HepG2 (cell line): Measurements from ENCODE around the gene PPP1R13L. TPM values are rescaled to one million over a fixed set of nuclear protein-coding genes. Genes with fewer than 3 reads are reported as not detected.

Source experiments
- ATAC-seq: fragments of 200-7000 bp; cut with Tn5 transposase; 3 replicates; pipeline ENCODE4 v1.9.1; 2020; ENCODE audit warnings: mild to moderate bottlenecking, moderate library complexity
- BruUV-seq: library from RNA; stranded (reverse); fragments of 400-500 nt; replicated peaks from 2 replicates; lab custom pipeline; 2021; lab: Mats Ljungman, UMichigan
- CTCF ChIA-PET: fragments of 300-600 bp; formaldehyde crosslinking; extraction: SDS; loops from one replicate; lab custom pipeline; 2021; ENCODE audit warnings: low total read pairs, inconsistent platforms, low intra/inter-chr PET ratio; lab: Yijun Ruan, JAX
- POLR2A ChIA-PET: fragments of 350-600 bp; sonication (Branson Sonifier 250); formaldehyde crosslinking; loops from one replicate; lab custom pipeline; 2020; ENCODE audit warnings: antibody characterized with exemption, inconsistent platforms; lab: Yijun Ruan, JAX
- DNase-seq: peaks from one replicate; pipeline ENCODE4 v3.0.0-alpha.2; 2015; ENCODE audit warnings: low spot score
- FAIRE-seq: peaks from 3 replicates; lab custom pipeline; 2011; peaks lifted over from hg19 to GRCh38; lab: Jason Lieb, UNC
- H2AFZ ChIP-seq: one replicate; pipeline ENCODE4 v1.6.1; 2011; ENCODE audit warnings: low read length, inconsistent platforms
- H3K27ac ChIP-seq: fragments of 300-600 bp; 3 replicates; pipeline ENCODE4 v1.8.0; 2011; ENCODE audit warnings: mixed run types, mild to moderate bottlenecking, mixed read lengths, low read length, inconsistent platforms; ENCODE audit not compliant: insufficient read depth; ENCODE audit errors: extremely low read length
- H3K27me3 ChIP-seq, 2 experiments: fragments of 200-600 bp in 1 of 2; 2 replicates in 1 of 2; 3 replicates in 1 of 2; pipeline versions ENCODE4 v1.6.0 to v1.8.0; 2011; ENCODE audit warnings: low read length in 2 of 2, mild to moderate bottlenecking in 2 of 2, moderate library complexity in 2 of 2, inconsistent platforms in 1 of 2; ENCODE audit not compliant: insufficient read depth in 2 of 2, control insufficient read depth in 1 of 2
- H3K36me3 ChIP-seq, 2 experiments: fragments of 200-600 bp in 1 of 2; replicated peaks in 1 of 2; 2 replicates in 1 of 2; 3 replicates in 1 of 2; pipeline versions ENCODE4 v1.5.1 to v1.8.0; 2011; ENCODE audit warnings: low read length in 2 of 2, inconsistent platforms in 1 of 2; ENCODE audit not compliant: insufficient read depth in 2 of 2, control insufficient read depth in 1 of 2
- H3K4me1 ChIP-seq: 2 replicates; pipeline ENCODE4 v1.5.1; 2012; ENCODE audit warnings: low read length, inconsistent platforms; ENCODE audit not compliant: insufficient read depth
- H3K4me2 ChIP-seq: 2 replicates; pipeline ENCODE4 v1.6.0; 2011; ENCODE audit warnings: low read depth, low read length, inconsistent platforms
- H3K4me3 ChIP-seq, 3 experiments: fragments of 200-600 bp in 1 of 3; sonication (generic), shearing (Covaris generic) in 1 of 3; replicated peaks in 1 of 3; 2 replicates each; pipeline ENCODE4 v1.5.1; 2011 to 2016; ENCODE audit warnings: low read length in 3 of 3, inconsistent platforms in 2 of 3, low read depth in 2 of 3, mild to moderate bottlenecking in 2 of 3, control low read depth in 1 of 3, mixed read lengths in 1 of 3; ENCODE audit not compliant: insufficient read depth in 1 of 3
- H3K79me2 ChIP-seq: one replicate; pipeline ENCODE4 v1.6.1; 2011; ENCODE audit warnings: low read length, inconsistent platforms; ENCODE audit not compliant: insufficient read depth
- H3K9ac ChIP-seq: 2 replicates; pipeline ENCODE4 v1.6.0; 2011; ENCODE audit warnings: mild to moderate bottlenecking, low read depth, low read length, inconsistent platforms; ENCODE audit not compliant: insufficient read depth
- H3K9me3 ChIP-seq: 2 replicates; pipeline ENCODE4 v1.5.1; 2012; ENCODE audit warnings: mild to moderate bottlenecking, low read length
- H4K20me1 ChIP-seq: 2 replicates; pipeline ENCODE4 v1.6.0; 2011; ENCODE audit warnings: inconsistent platforms, mild to moderate bottlenecking, low read length, moderate library complexity; ENCODE audit not compliant: insufficient read depth
- ARID3A ChIP-seq: IDR thresholded peaks from 2 replicates; pipeline ENCODE4 v1.6.1; 2012; ENCODE audit warnings: low read depth, low read length, improper control_type of control experiment
- ATF7-NPFF ChIP-seq: sonication (generic); formaldehyde crosslinking; IDR thresholded peaks from 2 replicates; pipeline ENCODE4 v1.8.1; 2023; ENCODE audit warnings: mild to moderate bottlenecking, low read depth, missing genetic modification reagents, moderate library complexity
- PHF20 ChIP-seq: sonication (generic); formaldehyde crosslinking; IDR thresholded peaks from 2 replicates; pipeline ENCODE4 v1.5.0; 2020; ENCODE audit warnings: mild to moderate bottlenecking, missing genetic modification reagents
- ZNF142 ChIP-seq: sonication (generic); formaldehyde crosslinking; IDR thresholded peaks from 2 replicates; pipeline ENCODE4 v1.4.0; 2020; ENCODE audit warnings: missing genetic modification reagents
- ZNF629 ChIP-seq: sonication (generic); formaldehyde crosslinking; conservative IDR thresholded peaks from 2 replicates; pipeline ENCODE4 v1.5.0; 2020; ENCODE audit warnings: missing genetic modification reagents
- WGBS: methylation state at CpG from one replicate; pipeline ENCODE4 v1.1.6; 2017; ENCODE audit warnings: low lambda C conversion rate; 5-methylcytosine and 5-hydroxymethylcytosine counted together
- in situ Hi-C: cut with HindIII; loops from 2 replicates; pipeline ENCODE4 v1.10.0; 2017; ENCODE audit warnings: low pct_unique_long_range_greater_than_20kb; ENCODE audit not compliant: extremely low pct_ligation_motif_present
- intact Hi-C: fragments of 100-400 bp; cut with micrococcal nuclease; formaldehyde crosslinking; loops from one replicate; pipeline ENCODE4 v1.10.0; 2022; ENCODE audit not compliant: unreplicated experiment
- polyA plus RNA-seq, 8 experiments: library from polyadenylated mRNA; depleted of rRNA in 3 of 8; stranded (reverse) in 7 of 8; unstranded in 1 of 8; fragments of >200 nt; fragmentation: Illumina TruSeq in 4 of 8; extraction: Trizol in 4 of 8; gene quantifications; 2 replicates each; pipeline versions ENCODE4 v1.2.1 to v1.2.3, GENCODE V29; 2011 to 2016; ENCODE audit warnings: low read depth in 4 of 8, missing spikeins in 1 of 8, mixed read lengths in 1 of 8; ENCODE audit not compliant: insufficient read depth in 1 of 8
- total RNA-seq, 5 experiments: library from RNA; depleted of rRNA; stranded (reverse); fragments of >200 nt; fragmentation: Illumina TruSeq; extraction: Trizol; gene quantifications; 2 replicates each; pipeline ENCODE4 v1.2.3, GENCODE V29; 2016; ENCODE audit warnings: low read depth in 1 of 5

PPP1R13L gene
- total and polyA plus RNA-seq, 2 of the 13 experiments (the other 11 are each of a cell fraction or from before 2014, with no cell fraction given): 1.3 to 6.6 TPM

- no peak for FAIRE-seq
- peak overlapping the region; percentile 68 to 84 (median 77); a peak in 4 of 6 replicates for H3K4me3 ChIP-seq
- POLR2A ChIA-PET: interaction anchor here (0.6 to 2.9 kb wide), 9 partner anchors 8 to 236 kb away, joined by 3 to 40 read pairs (median 5); partner anchors contain the start of gene FOSB
- DNase-seq: no peak
- CTCF ChIA-PET: interaction anchor here (1.0 to 4.4 kb wide), 7 partner anchors 11 to 204 kb away, joined by 3 to 117 read pairs (median 5); no protein-coding TSS in a partner anchor
- TF ChIP-seq ZNF142 (0 out of 2 replicates have a peak, but pooled peaks have one; percentile 8), ARID3A (0 out of 2 replicates have a peak, but pooled peaks have one; percentile 7), ZNF629 (CRISPR knock-in tag) (0 out of 2 replicates have a peak, but pooled peaks have one; percentile 29), ATF7-NPFF (CRISPR knock-in tag) (no peak), PHF20 (no peak)
- TF ChIP-seq, all 625 proteins: peak for 3
- Histone ChIP-seq H3K27ac (no peak overlapping the region), H3K4me2 (peak overlapping the region; percentile 96), H3K79me2 (no peaks in the 10 kb centered on the region), H2AFZ (no peak overlapping the region), H3K9me3 (no peaks in the 10 kb centered on the region), H3K36me3 (no peaks in the 10 kb centered on the region), H4K20me1 (no peaks in the 10 kb centered on the region), H3K27me3 (no peaks in the 10 kb centered on the region), H3K9ac (peak overlapping the region; percentile 77), H3K4me1 (peaks cover 49% of the 10 kb centered on the region)
- WGBS: 16% methylated on average over 10 of the region's 10 CpGs
- BruUV-seq: no TSS peak
- in situ Hi-C loops (no loop called here), intact Hi-C loops (loop anchor here (1.0 kb wide), 1 partner anchor 39 kb away; no protein-coding TSS in a partner anchor)
- no peak for ATAC-seq
These were observed 34.3 kb upstream of the PPP1R13L start for GRCh38 chr19:45439190-45439568.
